ENCODE data around the gene PDP2.
A peak's percentile ranks its signal among the peaks of the same experiment; 100 is the strongest.

The PDP2 gene

DNA sequence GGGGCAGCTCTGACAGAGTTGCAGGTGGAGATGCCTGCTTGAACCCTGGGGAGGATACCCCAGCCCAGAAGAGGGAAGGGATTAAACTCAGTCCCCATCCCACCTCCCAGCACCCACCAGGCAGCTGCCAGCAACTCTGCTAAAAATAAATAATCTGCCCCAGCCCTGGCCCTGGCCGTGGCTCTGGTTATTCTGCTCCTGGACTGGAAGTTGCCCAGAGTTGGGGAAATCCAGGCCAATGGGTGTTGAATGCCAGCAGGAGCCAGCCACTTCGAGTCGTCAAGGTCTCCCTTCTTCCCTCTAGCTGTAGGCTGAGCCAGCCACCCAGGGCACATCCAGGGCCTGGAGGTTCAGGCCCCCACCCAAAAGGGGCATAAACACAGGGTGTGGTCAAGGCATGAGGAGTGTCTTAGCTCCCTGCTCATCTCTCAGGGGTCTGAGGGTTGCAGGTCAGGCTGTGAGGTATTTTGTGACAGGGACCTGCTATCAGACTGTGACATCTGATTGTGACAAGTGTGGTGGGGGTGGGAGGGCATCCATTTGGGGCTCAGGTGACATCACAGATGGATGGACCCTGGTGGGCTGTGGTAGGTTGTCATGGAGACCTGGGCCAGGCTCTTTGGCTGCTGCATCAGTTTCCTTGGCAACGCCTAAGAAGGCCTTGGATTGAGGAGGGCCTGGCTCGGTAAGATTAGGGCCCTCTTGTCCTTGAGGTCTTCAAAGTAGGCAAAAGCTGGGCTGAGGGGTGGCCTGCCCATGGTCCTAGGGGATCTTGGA, 46.0 kb downstream of the PDP2 start:
- no peak overlapping the region for H3K4me3 ChIP-seq (ENCODE audit: low read depth, low read length)
- TF ChIP-seq, protein P1, sequence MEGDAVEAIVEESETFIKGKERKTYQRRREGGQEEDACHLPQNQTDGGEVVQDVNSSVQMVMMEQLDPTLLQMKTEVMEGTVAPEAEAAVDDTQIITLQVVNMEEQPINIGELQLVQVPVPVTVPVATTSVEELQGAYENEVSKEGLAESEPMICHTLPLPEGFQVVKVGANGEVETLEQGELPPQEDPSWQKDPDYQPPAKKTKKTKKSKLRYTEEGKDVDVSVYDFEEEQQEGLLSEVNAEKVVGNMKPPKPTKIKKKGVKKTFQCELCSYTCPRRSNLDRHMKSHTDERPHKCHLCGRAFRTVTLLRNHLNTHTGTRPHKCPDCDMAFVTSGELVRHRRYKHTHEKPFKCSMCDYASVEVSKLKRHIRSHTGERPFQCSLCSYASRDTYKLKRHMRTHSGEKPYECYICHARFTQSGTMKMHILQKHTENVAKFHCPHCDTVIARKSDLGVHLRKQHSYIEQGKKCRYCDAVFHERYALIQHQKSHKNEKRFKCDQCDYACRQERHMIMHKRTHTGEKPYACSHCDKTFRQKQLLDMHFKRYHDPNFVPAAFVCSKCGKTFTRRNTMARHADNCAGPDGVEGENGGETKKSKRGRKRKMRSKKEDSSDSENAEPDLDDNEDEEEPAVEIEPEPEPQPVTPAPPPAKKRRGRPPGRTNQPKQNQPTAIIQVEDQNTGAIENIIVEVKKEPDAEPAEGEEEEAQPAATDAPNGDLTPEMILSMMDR (IDR thresholded peaks at IDR 0.05; ENCODE audit: borderline replicate concordance, insufficient read depth, low read depth, low read length) = no peak

DNA sequence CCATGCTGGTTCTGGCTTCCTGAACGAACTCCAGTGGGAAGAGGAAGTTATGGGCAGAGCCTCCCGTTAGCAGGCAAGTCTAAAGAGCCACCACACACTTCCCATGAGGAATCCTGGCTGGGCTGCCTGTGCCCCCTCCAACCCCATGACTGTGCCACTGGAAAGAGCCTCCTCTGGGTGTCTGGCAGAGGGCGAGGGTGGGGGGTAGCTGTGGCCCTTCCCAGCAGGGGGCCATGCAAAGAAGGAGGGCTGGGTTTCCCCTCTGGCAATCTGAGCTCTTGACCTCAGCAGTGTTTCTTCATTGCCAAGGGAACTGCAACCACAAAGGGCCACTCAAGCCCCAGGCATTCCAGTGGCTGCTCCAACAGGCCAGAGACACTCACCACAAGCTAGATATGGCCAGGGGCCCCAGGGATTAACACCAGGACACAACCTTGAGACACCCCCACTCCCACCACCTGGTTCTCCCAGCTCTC, 46.7 kb downstream of the PDP2 start:
- TF ChIP-seq, protein P1 (IDR thresholded peaks at IDR 0.05; ENCODE audit: borderline replicate concordance, insufficient read depth, low read depth, low read length) = no peak
- H3K4me3 ChIP-seq (ENCODE audit: low read depth, low read length) = no peak overlapping the region

DNA sequence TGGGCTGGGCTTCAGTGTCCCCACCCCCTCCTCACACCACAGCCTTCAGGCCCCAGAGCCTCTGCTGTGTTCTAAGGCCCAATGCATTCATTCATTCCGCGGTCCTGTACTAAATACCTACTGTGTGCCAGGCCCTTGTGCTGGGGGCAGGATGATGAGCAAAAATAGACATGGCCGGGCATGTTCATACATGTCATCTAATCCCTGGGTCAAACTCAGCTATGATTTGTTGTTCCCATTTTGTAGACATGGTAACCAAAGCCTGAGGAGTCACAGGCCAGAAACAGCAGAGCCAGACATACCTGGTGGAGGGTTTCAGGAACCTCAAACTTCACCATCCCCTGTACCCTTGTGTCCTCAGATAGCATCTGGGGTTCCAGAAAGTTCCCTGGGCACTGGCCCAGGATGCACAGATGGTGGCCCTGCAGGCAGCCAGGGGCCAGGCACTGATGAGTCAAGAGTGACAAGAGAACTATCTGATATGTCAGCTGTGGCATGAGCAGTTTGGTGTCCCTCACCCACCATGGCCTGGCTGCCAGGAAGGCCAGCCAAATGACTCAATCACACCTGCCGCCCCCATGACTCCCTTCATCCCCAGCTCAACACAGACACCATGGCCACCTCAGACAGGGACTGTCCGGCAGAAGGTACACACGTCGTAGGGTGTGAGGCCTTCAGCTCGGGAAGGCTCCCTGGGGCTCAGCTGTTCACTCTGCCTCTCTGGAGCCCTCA, 47.8 kb downstream of the PDP2 start:
- TF ChIP-seq, protein P1 (IDR thresholded peaks at IDR 0.05; ENCODE audit: borderline replicate concordance, insufficient read depth, low read depth, low read length) = no peak
- no peak overlapping the region for H3K4me3 ChIP-seq (ENCODE audit: low read depth, low read length)

DNA sequence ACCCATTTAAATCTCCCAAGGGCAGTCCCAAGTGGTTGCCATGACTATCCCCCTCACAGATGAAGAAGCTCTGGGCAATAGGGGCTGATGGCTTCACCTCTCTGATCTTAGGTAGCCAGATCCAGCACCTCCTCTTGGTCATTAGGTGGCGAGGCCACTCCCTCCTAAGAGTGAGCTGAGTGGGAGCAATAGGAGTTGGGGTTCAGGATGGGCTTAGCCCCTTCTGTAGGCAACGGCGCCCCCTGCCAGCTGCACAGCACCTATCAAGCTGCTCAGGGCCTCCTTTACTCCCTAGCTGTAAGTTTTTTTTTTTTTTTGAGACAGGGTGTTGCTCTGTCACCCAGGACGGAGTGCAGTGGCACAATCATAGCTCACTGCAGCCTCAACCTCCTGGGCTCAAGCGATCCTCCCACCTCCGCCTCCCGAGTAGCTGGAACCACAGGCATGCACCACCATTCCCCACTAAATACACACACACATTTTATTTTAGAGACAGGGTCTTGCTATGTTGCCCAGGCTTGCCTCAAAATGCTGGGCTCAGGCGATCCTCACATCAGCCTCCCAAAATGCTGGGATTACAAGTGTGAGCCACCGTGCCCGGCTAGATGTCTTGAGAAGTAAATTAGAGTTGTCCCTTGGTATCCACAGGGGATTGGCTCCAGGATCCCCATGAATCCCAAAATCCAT, 48.5 kb downstream of the PDP2 start:
- no peak overlapping the region for H3K4me3 ChIP-seq (ENCODE audit: low read depth, low read length)
- TF ChIP-seq, protein P1 (IDR thresholded peaks at IDR 0.05; ENCODE audit: borderline replicate concordance, insufficient read depth, low read depth, low read length) = peak; percentile 41; the same call in 1 of the 2 replicates

DNA sequence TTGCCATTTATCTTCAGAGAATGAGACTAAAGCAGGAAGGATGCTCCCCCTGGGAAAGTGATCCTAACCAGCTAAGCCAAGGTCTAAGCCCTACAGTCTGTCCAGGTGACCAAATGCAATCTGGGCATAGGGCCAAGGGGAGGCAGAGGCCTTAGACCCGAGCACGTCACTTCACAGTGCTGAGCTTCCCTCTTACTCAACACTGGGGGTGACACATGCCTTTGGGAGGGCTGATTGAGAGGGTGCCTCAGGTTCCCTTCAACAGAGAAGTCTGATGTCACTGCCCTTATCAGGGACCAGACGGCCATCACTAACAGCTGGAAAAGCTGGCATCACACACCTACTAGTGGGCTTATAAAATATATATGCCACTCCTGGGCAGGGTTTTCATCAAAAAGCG, 49.9 kb downstream of the PDP2 start:
- TF ChIP-seq, protein P1 (IDR thresholded peaks at IDR 0.05; ENCODE audit: borderline replicate concordance, insufficient read depth, low read depth, low read length) = no peak
- H3K4me3 ChIP-seq (ENCODE audit: low read depth, low read length) = no peak overlapping the region

DNA sequence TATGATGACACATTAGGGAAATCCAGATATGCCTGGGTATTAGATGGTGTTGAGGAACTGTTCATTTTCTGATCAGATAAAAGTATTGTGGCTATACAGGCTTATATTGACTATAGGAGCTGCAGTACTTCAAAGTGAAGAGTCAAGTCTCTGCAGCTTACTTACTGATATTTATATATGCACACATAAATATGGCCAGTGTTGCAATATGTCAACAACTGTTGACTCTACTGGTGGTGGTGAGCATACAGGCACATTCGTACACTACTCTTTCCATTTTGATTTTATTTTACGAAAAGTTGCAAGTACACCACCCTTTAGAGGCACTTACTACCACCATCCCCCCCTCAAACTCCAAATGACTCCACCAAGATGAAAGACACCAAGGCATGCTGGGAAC, 51.4 kb downstream of the PDP2 start:
- TF ChIP-seq, protein P1 (IDR thresholded peaks at IDR 0.05; ENCODE audit: borderline replicate concordance, insufficient read depth, low read depth, low read length) = no peak

More for the DNA sequence above, 51.4 kb downstream of the PDP2 start:
- no peak overlapping the region for H3K4me3 ChIP-seq (ENCODE audit: low read depth, low read length)

Measured in GM12875 (cell line).